Erythroblast (primary cell): ENCODE data around the gene TNFAIP6.

ENCODE experiments used
- GATA1 ChIP-seq: IDR thresholded peaks from 2 replicates; pipeline ENCODE4 v1.6.1; 2011; ENCODE audit warnings: low read depth, mild to moderate bottlenecking, control low read depth, low read length, moderate library complexity
- POLR2A ChIP-seq: IDR thresholded peaks from 2 replicates; pipeline ENCODE4 v1.6.1; 2011; ENCODE audit warnings: mild to moderate bottlenecking, low read length

- TF ChIP-seq POLR2A: no peak
- TF ChIP-seq GATA1: no peak
Observed at GRCh38 chr2:151333083-151333482, 24.3 kb upstream of the TNFAIP6 start.
